Metanephros (tissue), 1 donor: ENCODE data around the gene HUS1. TPM values are rescaled to one million over a fixed set of nuclear protein-coding genes. Genes with fewer than 3 reads are reported as not detected.

ENCODE experiments used
- total RNA-seq: library from RNA; depleted of rRNA; stranded (reverse); fragments of >200 nt; gene quantifications from one replicate; pipeline ENCODE4 v1.2.3, GENCODE V29; 2014

Gene HUS1
- total RNA-seq, result 20.9 TPM

GRCh38 chr7:47979145-47979831, at the start of gene HUS1:
Gene HUS1 (minus strand): TSS chr7:47979615. CDS start chr7:47979519, 96 bp downstream.

GRCh38 chr7:48028938-48029337, 49.5 kb upstream of the HUS1 start, which contains the start of gene SUN3:
Gene SUN3 (minus strand): TSS chr7:48029107. CDS start chr7:48028938, 169 bp downstream.

GRCh38 chr7:47948141-47948790, 31.1 kb downstream of the HUS1 start, which contains the start of gene PKD1L1:
Gene PKD1L1 (minus strand): TSS chr7:47948466. CDS start chr7:47948440, 26 bp downstream.

Other genes with a start within 250 kb of the HUS1 start
- gene PKD1L1, start 31.1 kb downstream of the HUS1 start, total RNA-seq, result 0.58 TPM
- gene SUN3, start 49.5 kb upstream of the HUS1 start, total RNA-seq, result not detected
- gene C7orf57, start 55.9 kb upstream of the HUS1 start, total RNA-seq, result 0.29 TPM
- 9.6 TPM for gene UPP1, start 109.7 kb upstream of the HUS1 start, total RNA-seq
- 3.8 TPM for gene ABCA13, start 191.8 kb upstream of the HUS1 start, total RNA-seq